Activated CD4-positive, alpha-beta T cell treated with anti-CD3 and anti-CD28 coated beads for 36 hours (primary cell): ENCODE measurements around the gene C6orf136. TPM values are rescaled to one million over a fixed set of nuclear protein-coding genes. Genes with fewer than 3 reads are reported as not detected.
A peak's percentile ranks its signal among the peaks of the same experiment; 100 is the strongest.

Experiments used
- ATAC-seq: fragments of 200-7000 bp; cut with Tn5 transposase; one replicate; pipeline ENCODE4 v1.10.0; 2021; ENCODE audit warnings: mild to moderate bottlenecking, moderate library complexity
- CTCF ChIA-PET: fragments of 350-600 bp; sonication (Branson Sonifier 250); formaldehyde crosslinking; loops from one replicate; lab custom pipeline; 2021; ENCODE audit warnings: antibody characterized with exemption; lab: Charles Lee
- POLR2A ChIA-PET: fragments of 350-600 bp; sonication (Branson Sonifier 250); formaldehyde crosslinking; loops from one replicate; lab custom pipeline; 2021; ENCODE audit warnings: antibody characterized with exemption, inconsistent platforms; lab: Charles Lee
- DNase-seq: peaks from one replicate; pipeline ENCODE4 v3.0.0-alpha.2; 2020
- H3K27ac Mint-ChIP-seq: one replicate; pipeline ENCODE4 v1.8.0; 2021; ENCODE audit warnings: mixed read lengths
- H3K27me3 Mint-ChIP-seq: one replicate; pipeline ENCODE4 v1.8.0; 2021; ENCODE audit warnings: mixed read lengths
- H3K36me3 Mint-ChIP-seq: one replicate; pipeline ENCODE4 v1.8.0; 2021; ENCODE audit warnings: low read depth, mixed read lengths
- H3K4me1 Mint-ChIP-seq: one replicate; pipeline ENCODE4 v1.8.0; 2021; ENCODE audit warnings: mixed read lengths
- H3K4me3 Mint-ChIP-seq: one replicate; pipeline ENCODE4 v1.8.0; 2021; ENCODE audit warnings: mild to moderate bottlenecking, moderate library complexity, mixed read lengths
- H3K9me3 Mint-ChIP-seq: one replicate; pipeline ENCODE4 v1.8.0; 2021; ENCODE audit warnings: low read depth, mixed read lengths
- intact Hi-C, 2 experiments: fragments of 100-400 bp; cut with DNase I in 1 of 2; cut with micrococcal nuclease in 1 of 2; formaldehyde crosslinking; loops; one replicate each; pipeline versions ENCODE4 v1.14.2 to v1.15.1; 2022 to 2024; cut with DNase I, micrococcal nuclease
- total RNA-seq, 2 experiments: library from RNA; stranded (reverse); gene quantifications; one replicate each; pipeline ENCODE4 v1.2.3, GENCODE V29; 2021

C6orf136 gene
- total RNA-seq, 2 experiments from 2014 or later = 26.5 to 30.8 TPM

DNA sequence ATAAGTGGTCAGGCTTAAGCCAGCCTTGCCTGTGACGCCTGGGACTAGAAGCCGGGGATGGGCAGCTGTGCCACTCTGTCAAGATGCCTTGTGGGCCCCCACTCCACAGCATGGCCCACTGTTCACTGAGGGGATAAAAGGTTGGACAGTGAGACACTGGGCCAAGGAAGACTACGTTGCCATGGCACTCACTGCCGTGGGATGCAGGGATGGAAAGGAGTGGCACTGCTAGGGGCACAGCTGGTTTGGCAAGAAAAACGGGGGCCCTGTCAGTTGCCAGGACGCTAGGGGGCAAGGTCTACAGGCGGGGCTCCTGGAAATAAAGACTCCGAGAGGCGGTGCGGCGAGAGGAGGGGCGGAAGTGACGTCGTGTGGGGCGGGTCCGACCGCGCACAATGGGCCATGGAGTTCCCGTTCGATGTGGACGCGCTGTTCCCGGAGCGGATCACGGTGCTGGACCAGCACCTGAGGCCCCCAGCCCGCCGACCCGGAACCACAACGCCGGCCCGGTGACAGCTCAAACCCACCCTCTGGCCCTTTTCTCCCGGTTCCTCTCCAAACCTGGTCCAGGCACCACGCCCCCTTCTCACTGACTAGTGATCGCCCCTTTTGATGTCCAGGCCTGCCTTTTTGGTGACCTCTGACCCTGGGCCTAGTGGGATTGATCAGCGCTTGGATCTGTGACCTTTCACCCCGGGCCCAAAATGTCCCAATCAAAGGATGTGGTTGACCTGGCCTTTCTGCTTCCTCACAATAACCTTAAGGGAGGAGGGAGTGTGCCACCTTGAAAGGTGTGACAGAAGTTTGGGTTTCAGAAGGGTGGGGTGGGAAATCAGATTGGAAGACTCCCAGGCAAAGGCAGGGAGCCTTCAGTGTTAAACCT is 20.2 kb upstream of the C6orf136 start, which contains the start of gene ATAT1:
Gene ATAT1 (plus strand): TSS at position 391 of the 883 bp plus-strand sequence.
- H3K4me1 Mint-ChIP-seq = peaks cover 21% of the 10 kb centered on the region
- intact Hi-C loops = loop anchor here (1.0 to 2.0 kb wide), 5 partner anchors 9 to 104 kb away; partner anchors contain the start of genes DHX16 (in 2 of the 2), C6orf136 (in 1 of the 2), MRPS18B (in 1 of the 2) and PPP1R10 (in 1 of the 2)
- DNase-seq (peak; percentile 91), ATAC-seq (peak; percentile 98)
- ChIA-PET CTCF (interaction anchor here (1.3 kb wide), 2 partner anchors 45 to 96 kb away, joined by 6 to 8 read pairs; no protein-coding TSS in a partner anchor), POLR2A (interaction anchor here (0.7 to 0.8 kb wide), 3 partner anchors 9 to 55 kb away, joined by 3 to 6 read pairs (median 4); partner anchors contain the start of gene MRPS18B)
- no peaks in the 10 kb centered on the region for H3K9me3 Mint-ChIP-seq
- peak within 1 kb of the TSS; percentile 96 for H3K27ac Mint-ChIP-seq
- peak within 1 kb of the TSS; percentile 93 for H3K4me3 Mint-ChIP-seq
- H3K27me3 Mint-ChIP-seq = no peaks in the 10 kb centered on the region
- peaks cover 52% of the 10 kb centered on the region for H3K36me3 Mint-ChIP-seq

DNA sequence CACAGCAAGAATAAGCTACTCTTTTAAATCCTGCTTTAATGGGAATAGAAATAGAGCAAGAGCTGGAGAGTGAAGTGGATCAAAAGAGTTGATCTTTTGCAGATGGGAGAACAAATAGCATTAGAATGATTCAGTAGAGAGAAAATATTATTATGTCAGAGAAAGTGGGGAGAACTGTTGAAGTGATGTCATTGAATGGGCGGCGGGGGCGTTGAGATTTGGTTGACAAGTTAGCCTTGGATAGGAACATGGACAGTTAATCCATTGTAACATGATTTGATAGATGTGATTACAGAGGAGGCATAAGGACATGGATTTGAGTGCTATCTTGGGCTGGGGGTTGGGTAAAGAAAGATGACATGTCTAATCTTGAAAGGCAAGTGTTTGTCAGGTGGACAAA is 11.1 kb upstream of the C6orf136 start:
- ChIA-PET POLR2A (interaction anchor here (0.7 kb wide), 1 partner anchor 36 kb away, joined by 3 read pairs; no protein-coding TSS in a partner anchor), CTCF (interaction anchor here (0.5 to 0.7 kb wide), 2 partner anchors 12 to 38 kb away, joined by 3 to 4 read pairs; no protein-coding TSS in a partner anchor)
- Mint-ChIP-seq H3K27ac (no peak overlapping the region), H3K4me1 (peaks cover under 1% of the 10 kb centered on the region), H3K9me3 (no peaks in the 10 kb centered on the region), H3K36me3 (peaks cover 16% of the 10 kb centered on the region), H3K27me3 (no peaks in the 10 kb centered on the region), H3K4me3 (no peak overlapping the region)
- DNase-seq (no peak), ATAC-seq (no peak)
- intact Hi-C loops = no loop called here

DNA sequence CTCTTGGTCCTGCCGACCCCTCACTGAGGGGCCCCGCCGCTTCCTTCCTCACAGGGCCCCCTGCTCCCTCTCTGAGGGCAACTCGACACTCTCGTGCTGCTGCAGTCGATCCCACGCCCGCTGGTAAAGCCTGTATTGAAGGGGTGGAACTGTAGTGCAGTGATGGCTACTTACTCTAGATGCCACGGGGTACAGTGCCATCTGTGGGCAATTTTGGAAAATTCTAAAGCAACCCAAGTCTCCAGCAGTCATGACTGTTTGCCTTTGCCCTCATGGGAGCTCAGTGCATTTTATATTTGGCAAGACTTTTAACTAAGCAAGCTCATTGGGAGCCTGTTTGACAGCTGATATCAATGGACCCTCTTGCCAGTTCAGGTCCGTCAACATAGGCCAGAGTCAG is 6.5 kb upstream of the C6orf136 start:
- Mint-ChIP-seq H3K36me3 (peaks cover 6% of the 10 kb centered on the region), H3K27ac (no peak overlapping the region), H3K4me1 (peaks cover 5% of the 10 kb centered on the region), H3K27me3 (no peaks in the 10 kb centered on the region), H3K4me3 (no peak overlapping the region), H3K9me3 (no peaks in the 10 kb centered on the region)
- ChIA-PET POLR2A (no interaction called here), CTCF (interaction anchor here (1.6 kb wide), 1 partner anchor 43 kb away, joined by 4 read pairs; no protein-coding TSS in a partner anchor)
- intact Hi-C loops = no loop called here
- ATAC-seq = peak; percentile 42
- no peak for DNase-seq

DNA sequence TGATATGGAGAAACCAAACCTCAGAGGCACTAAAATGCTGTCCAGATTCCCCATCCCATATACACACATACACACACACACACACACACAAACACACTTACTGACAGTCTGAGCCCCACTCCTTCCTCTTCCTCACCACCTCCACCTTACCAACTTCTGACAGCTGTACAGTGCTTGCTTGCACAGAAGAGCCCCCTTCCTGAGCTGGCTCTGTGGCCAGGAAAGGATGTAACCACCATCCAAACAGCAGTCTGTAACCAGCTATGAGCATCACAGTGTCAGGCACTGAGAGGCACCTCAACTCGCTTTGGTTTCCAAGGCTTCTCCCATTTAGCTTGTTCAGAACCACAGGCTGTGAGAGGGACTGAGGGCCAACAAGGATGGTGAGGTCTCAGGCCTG is 5.9 kb upstream of the C6orf136 start:
- Mint-ChIP-seq H3K4me1 (peaks cover 10% of the 10 kb centered on the region), H3K4me3 (no peak overlapping the region), H3K36me3 (peaks cover 12% of the 10 kb centered on the region), H3K9me3 (no peaks in the 10 kb centered on the region), H3K27ac (peak overlapping the region; percentile 69), H3K27me3 (no peaks in the 10 kb centered on the region)
- DNase-seq (no peak), ATAC-seq (no peak)
- ChIA-PET POLR2A (no interaction called here), CTCF (interaction anchor here (0.6 to 1.6 kb wide), 5 partner anchors 28 to 261 kb away, joined by 3 to 4 read pairs (median 3); no protein-coding TSS in a partner anchor)
- intact Hi-C loops = no loop called here

DNA sequence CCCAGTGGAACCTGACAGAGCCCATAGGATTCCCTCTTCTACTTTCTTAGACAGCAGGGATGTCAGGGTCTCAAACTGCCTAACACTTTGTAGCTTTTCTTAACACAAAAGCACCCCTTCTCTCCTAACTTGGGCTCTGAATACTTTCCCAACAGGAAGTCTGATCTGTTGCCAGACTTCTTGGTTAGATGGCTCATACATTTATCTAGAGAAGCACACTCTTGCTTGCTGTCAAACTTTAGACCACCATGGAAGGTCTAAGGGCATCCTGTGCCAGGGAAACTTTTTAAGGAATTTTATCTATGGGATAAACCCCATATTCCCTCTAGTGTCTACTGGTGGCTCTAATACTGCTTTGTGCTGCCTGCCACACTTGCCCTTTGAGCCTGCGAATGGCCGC is 3.3 kb upstream of the C6orf136 start:
- DNase-seq = no peak
- H3K4me3 Mint-ChIP-seq = no peak overlapping the region
- H3K27me3 Mint-ChIP-seq = no peaks in the 10 kb centered on the region
- ATAC-seq = no peak
- H3K9me3 Mint-ChIP-seq = no peaks in the 10 kb centered on the region
- CTCF ChIA-PET = no interaction called here
- no peak overlapping the region for H3K27ac Mint-ChIP-seq
- peaks cover 22% of the 10 kb centered on the region for H3K4me1 Mint-ChIP-seq
- H3K36me3 Mint-ChIP-seq = peaks cover 13% of the 10 kb centered on the region
- POLR2A ChIA-PET = no interaction called here
- intact Hi-C loops = no loop called here

DNA sequence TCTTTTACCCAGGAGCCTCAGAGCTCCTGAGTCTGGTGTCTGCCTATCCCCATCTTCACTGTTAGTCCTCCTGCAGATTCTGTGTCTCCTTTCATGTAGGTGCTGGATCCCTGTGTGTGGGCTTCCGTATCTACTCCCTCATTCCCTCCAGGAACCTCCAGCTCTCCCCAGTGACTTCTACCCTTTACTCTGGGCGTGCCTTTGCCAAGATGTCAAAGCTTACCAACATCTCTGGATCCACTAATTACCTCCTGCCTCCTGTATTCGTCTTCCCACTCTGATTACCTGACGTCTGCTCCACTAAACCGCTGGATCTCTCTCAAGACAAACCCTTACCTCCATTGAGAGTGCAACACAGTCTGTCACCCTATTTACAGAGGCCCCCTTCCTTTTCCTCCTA is 2.2 kb upstream of the C6orf136 start:
- Mint-ChIP-seq H3K27ac (no peak overlapping the region), H3K27me3 (no peaks in the 10 kb centered on the region), H3K9me3 (no peaks in the 10 kb centered on the region), H3K4me1 (peaks cover 24% of the 10 kb centered on the region), H3K36me3 (peaks cover 15% of the 10 kb centered on the region), H3K4me3 (no peak overlapping the region)
- intact Hi-C loops = no loop called here
- CTCF ChIA-PET = interaction anchor here (0.7 kb wide), 1 partner anchor 509 kb away, joined by 3 read pairs; no protein-coding TSS in a partner anchor
- no peak for ATAC-seq
- POLR2A ChIA-PET = interaction anchor here (0.6 kb wide), 1 partner anchor 34 kb away, joined by 3 read pairs; no protein-coding TSS in a partner anchor
- no peak for DNase-seq

DNA sequence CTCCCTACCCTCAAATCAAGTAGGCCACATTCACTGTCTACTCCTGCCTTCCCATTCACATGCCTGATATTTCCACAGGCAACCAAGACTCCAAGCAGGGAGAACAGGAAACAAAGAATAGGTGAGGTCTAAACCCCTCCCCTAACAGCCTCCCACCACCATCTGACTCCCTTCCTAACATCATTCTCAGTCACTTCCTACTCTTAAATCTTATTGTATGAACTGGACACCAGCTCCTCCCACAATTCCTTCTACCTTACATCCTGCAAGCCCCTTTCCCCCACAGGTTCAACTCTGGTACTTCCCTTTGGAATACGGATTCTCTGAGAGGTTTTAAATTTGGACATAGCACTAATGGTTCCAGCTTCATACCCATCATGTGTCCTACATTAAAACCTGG is 944 bp upstream of the C6orf136 start:
- CTCF ChIA-PET = interaction anchor here (0.7 to 1.6 kb wide), 4 partner anchors 20 to 90 kb away, joined by 3 to 7 read pairs (median 3); partner anchors contain the start of gene DHX16
- no peaks in the 10 kb centered on the region for H3K9me3 Mint-ChIP-seq
- intact Hi-C loops = loop anchor here in 1 of 2 experiments (2.0 kb wide), 1 partner anchor 75 kb away; the partner anchor contains the start of gene TUBB
- DNase-seq = no peak
- POLR2A ChIA-PET = interaction anchor here (1.2 kb wide), 1 partner anchor 31 kb away, joined by 17 read pairs; no protein-coding TSS in a partner anchor
- ATAC-seq = no peak
- H3K27ac Mint-ChIP-seq = peak overlapping the region; percentile 88
- H3K27me3 Mint-ChIP-seq = no peaks in the 10 kb centered on the region
- H3K4me3 Mint-ChIP-seq = peak overlapping the region; percentile 78
- H3K4me1 Mint-ChIP-seq = peaks cover 23% of the 10 kb centered on the region
- peaks cover 16% of the 10 kb centered on the region for H3K36me3 Mint-ChIP-seq

DNA sequence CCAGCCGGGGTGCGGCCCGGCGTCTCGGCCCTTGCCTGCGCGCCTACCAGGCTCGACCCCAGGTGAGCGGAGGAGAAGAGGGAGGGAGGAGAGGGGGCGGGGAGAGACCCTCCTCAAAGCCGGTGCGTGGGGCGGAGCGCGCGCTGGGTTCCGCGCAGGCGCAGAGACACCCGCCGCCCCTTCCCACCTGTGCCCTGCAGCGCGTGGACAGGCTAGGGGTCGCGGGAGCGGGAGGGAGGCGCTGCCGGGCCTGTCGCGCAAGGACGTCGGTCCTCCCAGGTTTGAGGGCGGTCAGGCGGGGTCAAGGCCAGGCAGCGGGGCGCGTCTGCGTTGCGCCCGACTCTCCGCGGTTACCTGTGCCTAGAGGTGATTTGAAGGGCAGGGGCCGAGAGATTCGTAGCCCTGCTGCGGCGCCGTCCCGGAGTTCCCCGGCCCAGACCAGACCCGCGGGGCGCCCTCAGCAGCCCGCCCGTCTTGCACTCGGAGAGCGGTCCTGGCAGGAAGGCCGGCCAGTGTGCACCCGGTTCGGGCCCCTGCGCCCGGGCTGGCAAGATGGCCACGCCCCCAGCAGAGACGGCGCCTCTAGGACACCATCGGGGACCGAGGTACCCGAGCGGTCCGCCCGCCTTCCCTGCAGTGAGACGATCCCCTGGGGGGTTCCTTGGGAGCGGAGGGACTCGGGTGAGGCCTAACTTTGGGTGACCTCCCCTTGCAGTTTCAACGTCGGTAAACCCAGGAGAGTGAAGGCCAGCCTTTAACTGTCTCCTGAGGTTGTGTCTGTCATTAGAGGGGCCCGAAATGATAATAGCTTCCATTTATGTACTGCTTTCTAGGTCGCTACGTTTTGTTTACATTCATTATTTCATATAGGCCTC is 546 bp downstream of the C6orf136 start:
- POLR2A ChIA-PET = interaction anchor here (0.6 to 1.2 kb wide), 3 partner anchors 32 to 70 kb away, joined by 3 to 17 read pairs (median 4); partner anchors contain the start of gene MDC1
- intact Hi-C loops = loop anchor here (1.0 to 2.0 kb wide), 12 partner anchors 21 to 511 kb away; partner anchors contain the start of genes MRPS18B (in 2 of the 2), PPP1R10 (in 2 of the 2), ABCF1 (in 1 of the 2) and ATAT1 (in 1 of the 2)
- peak; percentile 70 for ATAC-seq

DNA sequence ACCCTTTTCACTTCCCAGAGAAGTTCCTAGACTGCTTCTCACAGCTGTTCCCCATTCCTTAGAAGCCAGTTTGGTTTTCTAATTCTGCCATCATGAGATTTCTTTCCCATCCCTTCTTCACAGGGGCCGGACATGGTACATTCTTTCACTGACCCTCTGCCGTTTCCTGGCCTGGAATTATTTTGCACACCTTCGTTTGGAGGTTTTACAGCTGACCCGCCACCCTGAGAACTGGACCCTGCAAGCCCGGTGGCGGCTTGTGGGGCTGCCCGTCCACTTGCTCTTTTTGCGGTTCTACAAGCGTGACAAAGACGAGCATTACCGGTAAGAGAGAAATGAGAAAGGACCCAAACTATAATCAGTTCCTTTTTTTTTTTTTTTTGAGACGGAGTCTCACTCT is 4.2 kb downstream of the C6orf136 start:
- Mint-ChIP-seq H3K27me3 (no peaks in the 10 kb centered on the region), H3K27ac (peak overlapping the region; percentile 33), H3K4me1 (peaks cover 13% of the 10 kb centered on the region), H3K4me3 (no peak overlapping the region), H3K9me3 (no peaks in the 10 kb centered on the region), H3K36me3 (peaks cover 31% of the 10 kb centered on the region)
- ChIA-PET CTCF (interaction anchor here (0.7 to 1.6 kb wide), 4 partner anchors 22 to 171 kb away, joined by 3 to 6 read pairs (median 4); partner anchors contain the start of gene DHX16), POLR2A (no interaction called here)
- ATAC-seq = no peak
- intact Hi-C loops = no loop called here
- no peak for DNase-seq

More for the DNA sequence above, 546 bp downstream of the C6orf136 start:
- CTCF ChIA-PET = interaction anchor here (0.7 to 1.6 kb wide), 6 partner anchors 12 to 147 kb away, joined by 3 to 8 read pairs (median 4); partner anchors contain the start of gene DHX16
- peak; percentile 88 for DNase-seq
- peak overlapping the region; percentile 88 for H3K27ac Mint-ChIP-seq
- peaks cover 23% of the 10 kb centered on the region for H3K36me3 Mint-ChIP-seq
- peaks cover 20% of the 10 kb centered on the region for H3K4me1 Mint-ChIP-seq
- H3K27me3 Mint-ChIP-seq = no peaks in the 10 kb centered on the region
- peak overlapping the region; percentile 78 for H3K4me3 Mint-ChIP-seq
- no peaks in the 10 kb centered on the region for H3K9me3 Mint-ChIP-seq
